ENCODE data around the gene C12orf57.
A peak's percentile ranks its signal among the peaks of the same experiment; 100 is the strongest.

C12orf57 gene

GRCh38 chr12:6963016-6963731, 19.4 kb downstream of the C12orf57 start:
- DNase-seq, result no peak

GRCh38 chr12:6963791-6964413, 20.1 kb downstream of the C12orf57 start:
- DNase-seq, result no peak

- DNase-seq, result no peak
Observed at GRCh38 chr12:6964605-6965025, 20.8 kb downstream of the C12orf57 start.

GRCh38 chr12:6965026-6965661, 21.3 kb downstream of the C12orf57 start:
- peak in 54 of 58 donors; percentile 12 to 88 (median 66) for DNase-seq

DNA sequence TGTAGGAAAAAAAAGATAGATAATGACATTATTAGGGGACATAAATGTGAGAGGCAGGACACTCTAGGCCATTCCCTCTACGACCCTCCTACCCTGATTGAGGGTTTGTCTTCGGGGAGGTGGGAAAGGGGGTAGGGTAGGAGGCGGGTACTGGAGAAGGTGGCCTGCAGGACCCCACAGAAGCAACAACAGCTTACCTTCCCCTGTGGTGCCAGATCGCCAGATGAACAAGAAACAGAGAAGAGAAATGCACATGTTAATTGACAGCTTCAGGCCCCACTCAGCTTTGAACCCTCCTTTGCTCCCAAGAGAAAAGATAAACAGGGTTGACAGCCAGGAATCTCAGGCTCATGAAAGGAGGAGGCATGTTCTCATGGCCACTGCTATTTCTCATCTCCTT, 21.9 kb downstream of the C12orf57 start:
- no peak for DNase-seq

- DNase-seq, result no peak
Observed at GRCh38 chr12:6966351-6966750, 22.5 kb downstream of the C12orf57 start.

DNA sequence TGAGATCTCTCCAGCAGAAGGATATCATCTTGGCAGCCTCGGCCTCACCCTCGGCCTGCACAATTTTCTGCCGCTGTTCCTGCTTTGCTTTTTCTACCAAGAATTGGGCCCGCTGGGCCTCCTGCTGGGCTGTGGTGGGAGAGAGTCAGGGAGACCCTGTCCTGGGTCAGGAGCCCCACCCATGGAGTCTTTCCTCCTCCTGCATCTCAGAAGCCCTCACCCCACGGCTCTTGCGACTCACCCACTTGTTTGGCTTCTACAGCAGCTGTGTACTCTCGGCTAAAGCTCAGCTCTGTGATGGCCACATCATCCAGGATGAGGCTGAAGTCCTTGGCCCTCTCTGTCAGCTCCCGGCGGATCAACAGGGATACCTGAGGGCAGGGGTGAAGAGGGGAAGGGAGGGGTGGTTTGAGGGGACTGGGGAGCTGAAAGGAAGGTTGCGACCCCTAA, 23.9 kb downstream of the C12orf57 start:
- DNase-seq, result no peak

- DNase-seq, result no peak
Observed at GRCh38 chr12:6968426-6968825, 24.6 kb downstream of the C12orf57 start.

GRCh38 chr12:6970096-6970527, 26.3 kb downstream of the C12orf57 start:
- DNase-seq, result peak in 1 of 58 donors; percentile 58

- no peak for DNase-seq
Observed at GRCh38 chr12:6974180-6974579, 30.4 kb downstream of the C12orf57 start.

GRCh38 chr12:6975297-6976032, 31.6 kb downstream of the C12orf57 start:
- no peak for DNase-seq

DNA sequence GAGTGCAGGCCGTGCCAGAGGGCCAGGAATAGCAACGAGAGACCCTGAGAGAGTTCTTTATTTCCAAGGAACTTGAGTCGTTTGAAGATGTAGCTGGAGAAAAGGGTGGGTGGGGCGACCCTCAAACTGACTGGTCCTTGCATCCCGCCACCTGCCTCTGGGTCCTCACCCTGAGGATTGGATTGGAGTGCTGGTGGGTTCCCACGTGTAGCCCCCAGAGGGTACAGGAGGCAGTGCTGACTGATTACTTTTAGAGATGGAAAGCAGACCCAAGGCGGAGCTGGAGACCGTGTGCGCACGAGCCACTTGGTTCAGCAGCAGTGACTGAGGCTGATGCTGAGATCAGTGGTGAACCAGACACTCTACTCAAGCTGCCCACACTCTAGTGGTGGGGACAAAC, 33.8 kb downstream of the C12orf57 start:
- no peak for DNase-seq

DNA sequence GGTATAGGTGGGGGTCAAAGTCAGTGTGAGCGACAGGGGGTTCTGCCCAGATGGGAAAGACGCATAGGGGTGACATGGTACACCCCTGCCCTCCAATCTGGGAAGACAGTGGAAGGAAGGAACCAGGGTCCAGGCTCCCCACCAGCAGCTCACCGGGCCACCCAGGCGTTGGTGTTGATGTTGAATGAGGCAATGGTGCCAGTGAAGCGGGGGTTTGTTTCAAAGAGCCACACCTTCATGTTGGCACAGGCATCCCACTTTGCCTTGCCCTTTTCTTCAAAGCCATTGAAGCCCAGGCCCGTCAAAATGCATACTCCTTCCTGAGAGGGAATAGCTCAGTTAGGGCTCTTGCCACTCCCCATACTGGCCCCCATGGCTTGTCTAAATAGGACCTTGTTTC, 34.4 kb downstream of the C12orf57 start:
- no peak for DNase-seq

DNA sequence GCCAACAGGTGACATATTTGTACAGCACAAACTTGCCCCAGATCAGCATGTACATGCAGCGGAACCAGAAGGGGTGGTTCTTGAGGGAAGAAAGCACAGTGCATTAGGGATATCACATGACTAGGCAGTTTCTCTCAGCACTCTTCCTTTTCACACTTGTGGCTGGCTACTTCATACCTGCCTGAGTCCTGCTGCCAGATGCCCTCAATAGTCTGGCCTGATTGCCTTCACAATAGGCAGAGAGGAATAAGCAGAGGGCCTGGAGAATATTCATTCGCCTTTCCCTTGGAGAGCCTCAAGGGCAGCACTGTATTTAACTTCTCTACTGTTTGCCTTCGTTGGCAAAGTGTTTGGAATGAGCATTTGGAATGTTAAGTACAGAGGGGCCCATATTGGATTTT, 34.8 kb downstream of the C12orf57 start:
- no peak for DNase-seq

GRCh38 chr12:6979021-6979420, 35.2 kb downstream of the C12orf57 start:
- DNase-seq, result no peak

DNA sequence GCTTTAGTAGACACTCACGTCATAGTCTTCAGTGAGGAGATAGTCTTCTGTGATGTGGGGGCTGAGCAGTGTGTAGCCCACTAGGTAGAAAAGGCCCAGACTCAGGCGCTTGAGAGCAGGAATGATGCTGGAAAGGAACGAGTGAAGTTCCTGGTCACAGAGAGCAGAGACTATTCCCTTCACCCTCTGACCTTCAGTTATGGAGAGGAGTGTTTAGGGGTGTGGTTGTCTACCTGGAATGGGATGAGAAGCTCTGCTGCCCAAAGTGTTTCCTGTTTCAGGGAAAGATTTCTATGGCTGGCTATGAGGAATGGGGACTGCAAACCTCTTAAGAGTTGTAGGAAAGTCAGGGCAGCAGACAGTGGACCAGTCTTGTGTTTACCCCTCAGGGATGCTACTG, 35.6 kb downstream of the C12orf57 start:
- no peak for DNase-seq

- no peak for DNase-seq
Observed at GRCh38 chr12:6980075-6980474, 36.3 kb downstream of the C12orf57 start.

GRCh38 chr12:6980740-6981139, 36.9 kb downstream of the C12orf57 start:
- no peak for DNase-seq

DNA sequence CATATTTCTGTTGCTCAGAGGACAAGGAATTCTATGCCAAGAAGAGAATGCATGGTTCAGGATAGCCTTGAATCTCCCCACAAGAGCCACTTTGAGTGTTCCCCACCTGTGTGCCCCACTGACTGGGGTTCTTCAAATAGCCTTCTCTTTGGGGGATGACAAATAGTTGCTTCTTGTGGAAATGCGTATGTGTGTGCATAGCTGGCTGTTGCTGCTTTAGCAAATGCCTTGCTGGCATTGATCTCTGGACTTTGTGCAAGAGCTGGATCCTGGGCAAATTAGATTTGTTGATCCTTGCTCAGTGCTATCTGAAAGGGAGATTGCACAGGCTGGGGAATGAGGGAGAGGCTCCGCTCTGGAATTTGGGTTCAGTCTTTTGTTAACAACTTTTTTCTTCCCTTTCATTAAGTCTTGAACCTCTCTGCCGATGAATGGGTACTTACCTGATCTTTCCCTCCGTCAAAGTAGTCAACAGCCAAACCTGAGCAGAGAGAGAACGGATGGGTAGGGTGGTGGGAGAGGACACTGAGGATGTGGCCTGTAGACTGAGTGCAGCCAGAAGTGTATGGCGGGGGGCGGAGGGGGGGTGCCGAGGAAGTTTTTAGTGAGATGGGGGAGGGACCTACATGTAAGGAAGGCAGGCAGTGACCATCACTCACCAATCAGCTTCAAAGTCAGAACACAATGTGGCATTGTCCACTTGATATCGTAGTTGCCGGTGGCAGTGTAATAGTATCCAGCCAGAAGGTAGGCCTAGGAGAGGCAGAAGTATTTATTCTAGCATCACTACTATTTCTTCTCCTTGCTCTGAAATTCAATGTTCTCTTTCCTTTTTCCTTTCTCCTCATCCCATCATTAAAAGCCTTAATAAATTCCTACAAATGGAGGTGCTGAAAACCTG, 37.6 kb downstream of the C12orf57 start:
- DNase-seq, result no peak

GRCh38 chr12:6982532-6982931, 38.7 kb downstream of the C12orf57 start:
- no peak for DNase-seq

Data from anterior cingulate cortex (tissue), 58 donors.